Loucy (cell line): ENCODE results near the gene RASGRP1.

Source experiments
- EZH2phosphoT487 ChIP-seq: fragments of 200-600 bp; IDR thresholded peaks from 2 replicates; pipeline ENCODE4 v1.6.1; 2018; ENCODE audit warnings: antibody characterized with exemption, mild to moderate bottlenecking, moderate library complexity, borderline replicate concordance
- TF ChIP-seq, protein P1 (sequence below): fragments of 200-600 bp; sonication (generic); conservative IDR thresholded peaks from 2 replicates; pipeline ENCODE4 v1.5.1; 2014; ENCODE audit warnings: mild to moderate bottlenecking, antibody characterized with exemption, low read length

DNA sequence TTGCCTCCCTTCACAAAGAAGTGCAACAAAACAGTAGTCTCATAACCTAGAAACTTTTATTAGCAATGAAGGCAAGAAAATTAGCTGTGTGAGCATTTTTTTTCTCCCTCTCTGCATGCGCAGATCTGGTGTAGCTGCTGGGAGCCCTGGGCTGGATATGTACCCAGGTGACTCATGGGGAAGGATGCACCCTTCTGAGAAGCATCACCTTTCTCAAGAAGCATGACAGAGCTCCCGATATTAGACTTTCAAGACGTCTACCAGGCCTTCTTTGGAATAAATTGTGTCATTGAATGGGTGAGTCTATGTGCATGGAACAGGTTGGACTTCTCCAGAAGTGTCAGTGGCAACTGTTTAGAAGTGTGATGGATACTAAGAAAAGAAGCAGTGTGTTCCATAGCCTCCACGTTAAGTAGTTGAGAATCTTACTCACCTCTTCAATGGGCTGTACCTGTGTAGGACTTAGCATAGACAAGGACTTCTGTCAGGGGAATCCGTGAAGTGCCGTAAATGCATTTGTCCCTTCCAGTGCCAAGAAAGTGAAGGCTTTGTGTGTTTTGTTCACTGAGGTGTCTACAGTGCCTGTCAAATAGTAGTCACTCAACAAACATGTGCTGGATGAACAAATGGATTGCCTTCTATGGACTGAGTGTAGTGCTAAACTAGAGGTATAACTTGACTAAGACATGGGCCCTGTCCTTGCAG is 47.7 kb upstream of the RASGRP1 start:
- TF ChIP-seq, protein P1, sequence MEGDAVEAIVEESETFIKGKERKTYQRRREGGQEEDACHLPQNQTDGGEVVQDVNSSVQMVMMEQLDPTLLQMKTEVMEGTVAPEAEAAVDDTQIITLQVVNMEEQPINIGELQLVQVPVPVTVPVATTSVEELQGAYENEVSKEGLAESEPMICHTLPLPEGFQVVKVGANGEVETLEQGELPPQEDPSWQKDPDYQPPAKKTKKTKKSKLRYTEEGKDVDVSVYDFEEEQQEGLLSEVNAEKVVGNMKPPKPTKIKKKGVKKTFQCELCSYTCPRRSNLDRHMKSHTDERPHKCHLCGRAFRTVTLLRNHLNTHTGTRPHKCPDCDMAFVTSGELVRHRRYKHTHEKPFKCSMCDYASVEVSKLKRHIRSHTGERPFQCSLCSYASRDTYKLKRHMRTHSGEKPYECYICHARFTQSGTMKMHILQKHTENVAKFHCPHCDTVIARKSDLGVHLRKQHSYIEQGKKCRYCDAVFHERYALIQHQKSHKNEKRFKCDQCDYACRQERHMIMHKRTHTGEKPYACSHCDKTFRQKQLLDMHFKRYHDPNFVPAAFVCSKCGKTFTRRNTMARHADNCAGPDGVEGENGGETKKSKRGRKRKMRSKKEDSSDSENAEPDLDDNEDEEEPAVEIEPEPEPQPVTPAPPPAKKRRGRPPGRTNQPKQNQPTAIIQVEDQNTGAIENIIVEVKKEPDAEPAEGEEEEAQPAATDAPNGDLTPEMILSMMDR, result no peak
- TF ChIP-seq EZH2phosphoT487, result no peak
